Peyer's patch (tissue), 4 donors: ENCODE data around the gene ASCC1.

ENCODE experiments used
- POLR2A ChIP-seq, 2 donors: fragments of 450-650 bp; IDR thresholded peaks; one replicate each; pipeline ENCODE4 v1.5.1; 2017; ENCODE audit warnings: antibody characterized with exemption in 2 of 2, mild to moderate bottlenecking in 2 of 2, moderate library complexity in 2 of 2
- TF ChIP-seq, protein P1 (sequence below), 6 experiments: fragments of 450-650 bp in 4 of 6; fragments of 200-600 bp in 2 of 6; sonication (generic) in 1 of 6; IDR thresholded peaks; one replicate each; pipeline ENCODE4 v1.5.1; 2017 to 2019; ENCODE audit warnings: antibody characterized with exemption in 6 of 6, mild to moderate bottlenecking in 3 of 6, moderate library complexity in 1 of 6

DNA sequence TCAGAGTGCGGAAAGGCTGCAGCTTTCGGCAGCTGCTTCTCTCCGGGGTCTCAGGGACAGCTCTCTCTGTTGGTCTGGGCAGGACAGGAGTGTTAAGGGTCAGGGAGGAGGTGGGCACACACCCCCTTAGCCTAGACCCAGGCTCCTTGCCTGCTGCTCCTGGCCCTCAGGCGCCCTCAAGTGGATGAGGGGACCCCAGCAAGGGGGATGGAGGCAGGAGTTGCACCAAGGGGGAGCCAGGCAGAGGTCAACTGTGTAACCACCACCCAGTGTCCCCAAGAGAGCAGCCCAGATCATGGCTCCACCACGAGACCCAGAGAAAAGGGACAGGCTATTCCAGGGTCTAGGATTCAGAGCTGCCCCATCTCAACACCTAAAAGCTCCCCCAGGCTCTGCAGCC lies 154.6 kb downstream of the ASCC1 start:
- TF ChIP-seq, protein P1, sequence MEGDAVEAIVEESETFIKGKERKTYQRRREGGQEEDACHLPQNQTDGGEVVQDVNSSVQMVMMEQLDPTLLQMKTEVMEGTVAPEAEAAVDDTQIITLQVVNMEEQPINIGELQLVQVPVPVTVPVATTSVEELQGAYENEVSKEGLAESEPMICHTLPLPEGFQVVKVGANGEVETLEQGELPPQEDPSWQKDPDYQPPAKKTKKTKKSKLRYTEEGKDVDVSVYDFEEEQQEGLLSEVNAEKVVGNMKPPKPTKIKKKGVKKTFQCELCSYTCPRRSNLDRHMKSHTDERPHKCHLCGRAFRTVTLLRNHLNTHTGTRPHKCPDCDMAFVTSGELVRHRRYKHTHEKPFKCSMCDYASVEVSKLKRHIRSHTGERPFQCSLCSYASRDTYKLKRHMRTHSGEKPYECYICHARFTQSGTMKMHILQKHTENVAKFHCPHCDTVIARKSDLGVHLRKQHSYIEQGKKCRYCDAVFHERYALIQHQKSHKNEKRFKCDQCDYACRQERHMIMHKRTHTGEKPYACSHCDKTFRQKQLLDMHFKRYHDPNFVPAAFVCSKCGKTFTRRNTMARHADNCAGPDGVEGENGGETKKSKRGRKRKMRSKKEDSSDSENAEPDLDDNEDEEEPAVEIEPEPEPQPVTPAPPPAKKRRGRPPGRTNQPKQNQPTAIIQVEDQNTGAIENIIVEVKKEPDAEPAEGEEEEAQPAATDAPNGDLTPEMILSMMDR (IDR thresholded peaks at IDR 0.05) = no peak
- no peak for TF ChIP-seq POLR2A (IDR thresholded peaks at IDR 0.05)
